Keratinocyte (primary cell): Measurements from ENCODE around the gene WWC1. TPM values are rescaled to one million over a fixed set of nuclear protein-coding genes. Genes with fewer than 3 reads are reported as not detected.

Experiments
- DNase-seq: peaks from one replicate; pipeline ENCODE4 v3.0.0-alpha.2; 2011; ENCODE audit warnings: low read depth, missing footprints, low spot score
- FAIRE-seq: peaks from 2 replicates; lab custom pipeline; 2011; peaks lifted over from hg19 to GRCh38; lab: Jason Lieb, UNC
- H2AFZ ChIP-seq: 2 replicates; pipeline ENCODE4 v1.6.0; 2012; ENCODE audit warnings: low read length, control low read depth, inconsistent platforms; ENCODE audit not compliant: control insufficient read depth
- H3K27ac ChIP-seq: 2 replicates; pipeline ENCODE4 v1.5.1; 2011; ENCODE audit warnings: low read length; ENCODE audit not compliant: control insufficient read depth, insufficient read depth
- H3K27me3 ChIP-seq: 3 replicates; pipeline ENCODE4 v1.6.0; 2011; ENCODE audit warnings: low read length; ENCODE audit not compliant: control insufficient read depth, insufficient read depth; ENCODE audit errors: extremely low read depth
- H3K36me3 ChIP-seq, 2 experiments: 2 replicates in 1 of 2; 3 replicates in 1 of 2; pipeline ENCODE4 v1.5.1; 2011; ENCODE audit warnings: low read length in 2 of 2, mild to moderate bottlenecking in 1 of 2; ENCODE audit not compliant: control insufficient read depth in 2 of 2, insufficient read depth in 2 of 2; ENCODE audit errors: extremely low read depth in 1 of 2
- H3K4me1 ChIP-seq: 3 replicates; pipeline ENCODE4 v1.5.1; 2011; ENCODE audit warnings: low read length; ENCODE audit not compliant: control insufficient read depth, insufficient read depth; ENCODE audit errors: extremely low read depth
- H3K4me2 ChIP-seq: 3 replicates; pipeline ENCODE4 v1.6.0; 2011; ENCODE audit warnings: low read depth, low read length; ENCODE audit not compliant: control insufficient read depth, insufficient read depth; ENCODE audit errors: extremely low read depth
- H3K4me3 ChIP-seq, 3 experiments: fragments of 200-600 bp in 1 of 3; sonication (generic) in 1 of 3; 2 replicates in 2 of 3; 3 replicates in 1 of 3; pipeline ENCODE4 v1.5.1; 2011 to 2016; ENCODE audit warnings: low read length in 3 of 3, mild to moderate bottlenecking in 3 of 3, control low read depth in 2 of 3, inconsistent platforms in 1 of 3, low read depth in 1 of 3, mixed read lengths in 1 of 3, mixed run types in 1 of 3, moderate library complexity in 1 of 3; ENCODE audit not compliant: control insufficient read depth in 2 of 3, insufficient read depth in 2 of 3; ENCODE audit errors: extremely low read depth in 1 of 3
- H3K79me2 ChIP-seq: 2 replicates; pipeline ENCODE4 v1.6.0; 2012; ENCODE audit warnings: low read length; ENCODE audit not compliant: control insufficient read depth, insufficient read depth
- H3K9ac ChIP-seq: 3 replicates; pipeline ENCODE4 v1.6.0; 2011; ENCODE audit warnings: low read length; ENCODE audit not compliant: control insufficient read depth, insufficient read depth; ENCODE audit errors: extremely low read depth
- H3K9me1 ChIP-seq: 3 replicates; pipeline ENCODE4 v1.6.0; 2011; ENCODE audit warnings: low read length; ENCODE audit not compliant: control insufficient read depth, insufficient read depth; ENCODE audit errors: extremely low read depth
- H3K9me3 ChIP-seq: 2 replicates; pipeline ENCODE4 v1.5.1; 2012; ENCODE audit warnings: low read depth, low read length; ENCODE audit not compliant: control insufficient read depth
- H4K20me1 ChIP-seq: 3 replicates; pipeline ENCODE4 v1.6.0; 2011; ENCODE audit warnings: low read length; ENCODE audit not compliant: control insufficient read depth, insufficient read depth; ENCODE audit errors: extremely low read depth
- EZH2 ChIP-seq: IDR thresholded peaks from one replicate; pipeline ENCODE4 v1.6.1; 2012; ENCODE audit warnings: inconsistent platforms, mild to moderate bottlenecking, low read length, moderate library complexity
- dilution Hi-C: fragments of 300-500 bp; cut with MboI; formaldehyde crosslinking; loops from one replicate; pipeline ENCODE4 v1.7.0; 2020; ENCODE audit warnings: low sequenced_read_pairs; ENCODE audit not compliant: extremely low pct_ligation_motif_present
- polyA plus RNA-seq, 5 experiments: library from polyadenylated mRNA; depleted of rRNA in 3 of 5; stranded (reverse) in 3 of 5; stranded (forward) in 1 of 5; unstranded in 1 of 5; fragments of >200 nt; gene quantifications; 1 replicate in 1 of 5; 2 replicates in 3 of 5; 3 replicates in 1 of 5; pipeline versions ENCODE4 v1.2.1 to v1.2.3, GENCODE V29; 2011 to 2012; ENCODE audit warnings: missing spikeins in 2 of 5, low read depth in 1 of 5, low replicate concordance in 1 of 5
- TF ChIP-seq, protein P1 (sequence below), 3 experiments: IDR thresholded peaks in 1 of 3; conservative IDR thresholded peaks in 1 of 3; optimal IDR thresholded peaks in 1 of 3; 2 replicates in 2 of 3; 3 replicates in 1 of 3; pipeline versions ENCODE3 to v1.5.1; 2011; ENCODE audit warnings: low read length in 3 of 3, mild to moderate bottlenecking in 3 of 3, moderate library complexity in 2 of 3, control low read depth in 1 of 3, inconsistent platforms in 1 of 3; ENCODE audit not compliant: insufficient read depth in 2 of 3; ENCODE audit errors: extremely low read depth in 1 of 3

WWC1 gene
- polyA plus RNA-seq, 1 donor (not counting 4 experiments of a cell fraction or from before 2014, with no cell fraction given), result 19.8 TPM

DNA sequence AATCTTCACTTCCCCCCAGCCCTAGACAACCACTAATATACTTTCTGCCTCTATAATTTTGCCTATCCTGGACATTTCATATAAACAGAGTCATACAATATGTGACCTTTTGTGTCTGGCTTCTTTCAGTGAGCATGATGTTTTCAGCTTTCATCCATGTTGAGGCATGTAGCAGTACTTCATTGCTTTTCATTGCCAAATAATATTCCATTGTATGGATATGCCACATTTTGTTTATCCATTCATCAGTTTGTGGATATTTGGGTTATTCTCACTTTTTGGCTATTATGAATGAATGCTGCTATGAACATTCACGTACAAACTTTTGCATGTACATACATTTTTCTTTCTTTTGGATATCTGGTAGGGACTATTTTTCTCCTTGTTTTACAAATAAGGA, 49.0 kb downstream of the WWC1 start:
- Histone ChIP-seq H4K20me1 (no peaks in the 10 kb centered on the region), H2AFZ (no peak overlapping the region), H3K36me3 (peaks cover 0 to 3% of the 10 kb centered on the region in 2 experiments), H3K79me2 (peaks cover 46% of the 10 kb centered on the region), H3K27ac (peak overlapping the region; percentile 19), H3K4me1 (peaks cover 25% of the 10 kb centered on the region), H3K9ac (no peak overlapping the region), H3K27me3 (no peaks in the 10 kb centered on the region), H3K9me1 (peaks cover 2% of the 10 kb centered on the region), H3K4me3 (no peak overlapping the region), H3K4me2 (peak overlapping the region; percentile 39), H3K9me3 (no peaks in the 10 kb centered on the region)
- TF ChIP-seq, protein P1, sequence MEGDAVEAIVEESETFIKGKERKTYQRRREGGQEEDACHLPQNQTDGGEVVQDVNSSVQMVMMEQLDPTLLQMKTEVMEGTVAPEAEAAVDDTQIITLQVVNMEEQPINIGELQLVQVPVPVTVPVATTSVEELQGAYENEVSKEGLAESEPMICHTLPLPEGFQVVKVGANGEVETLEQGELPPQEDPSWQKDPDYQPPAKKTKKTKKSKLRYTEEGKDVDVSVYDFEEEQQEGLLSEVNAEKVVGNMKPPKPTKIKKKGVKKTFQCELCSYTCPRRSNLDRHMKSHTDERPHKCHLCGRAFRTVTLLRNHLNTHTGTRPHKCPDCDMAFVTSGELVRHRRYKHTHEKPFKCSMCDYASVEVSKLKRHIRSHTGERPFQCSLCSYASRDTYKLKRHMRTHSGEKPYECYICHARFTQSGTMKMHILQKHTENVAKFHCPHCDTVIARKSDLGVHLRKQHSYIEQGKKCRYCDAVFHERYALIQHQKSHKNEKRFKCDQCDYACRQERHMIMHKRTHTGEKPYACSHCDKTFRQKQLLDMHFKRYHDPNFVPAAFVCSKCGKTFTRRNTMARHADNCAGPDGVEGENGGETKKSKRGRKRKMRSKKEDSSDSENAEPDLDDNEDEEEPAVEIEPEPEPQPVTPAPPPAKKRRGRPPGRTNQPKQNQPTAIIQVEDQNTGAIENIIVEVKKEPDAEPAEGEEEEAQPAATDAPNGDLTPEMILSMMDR (optimal IDR thresholded peaks at IDR 0.05 in 1 of 3, IDR thresholded peaks at IDR 0.05 in 1 of 3, conservative IDR thresholded peaks at IDR 0.05 in 1 of 3; ENCODE audit: extremely low read depth in 1 of 3, insufficient read depth in 2 of 3, low read length in 3 of 3), result no peak
- TF ChIP-seq EZH2, result no peak
- FAIRE-seq (no peak), DNase-seq (no peak)
- dilution Hi-C loops, result no loop called here

DNA sequence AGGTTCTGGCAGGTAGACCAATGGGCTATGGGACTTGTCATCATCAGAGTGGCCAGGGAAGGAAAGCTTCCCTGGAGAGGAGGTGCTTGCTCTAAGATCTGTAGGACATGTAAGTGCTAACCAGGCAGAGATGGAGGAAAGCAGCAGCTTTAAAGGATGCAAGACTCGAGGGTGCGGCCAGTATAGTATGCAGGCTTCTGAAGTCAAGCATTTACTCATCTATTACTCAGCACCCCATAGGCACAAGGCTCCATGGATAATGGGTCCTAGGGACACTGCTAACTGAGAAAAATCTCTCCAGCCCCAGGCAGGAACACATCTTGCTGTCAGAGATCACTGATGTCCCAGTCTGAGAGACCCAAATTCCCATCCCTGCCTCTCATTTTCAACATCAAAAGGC, 49.7 kb downstream of the WWC1 start:
- peak overlapping the region; percentile 19 for H3K27ac ChIP-seq
- dilution Hi-C loops, result no loop called here
- H3K4me3 ChIP-seq, result no peak overlapping the region
- H3K9me3 ChIP-seq, result no peaks in the 10 kb centered on the region
- peak overlapping the region; percentile 39 for H3K4me2 ChIP-seq
- peaks cover 32% of the 10 kb centered on the region for H3K4me1 ChIP-seq
- H3K9me1 ChIP-seq, result peaks cover 2% of the 10 kb centered on the region
- peaks cover 46% of the 10 kb centered on the region for H3K79me2 ChIP-seq
- no peak for DNase-seq
- H4K20me1 ChIP-seq, result no peaks in the 10 kb centered on the region
- H3K36me3 ChIP-seq, result peaks cover 0 to 3% of the 10 kb centered on the region in 2 experiments
- H3K9ac ChIP-seq, result no peak overlapping the region
- no peaks in the 10 kb centered on the region for H3K27me3 ChIP-seq
- H2AFZ ChIP-seq, result no peak overlapping the region
- FAIRE-seq, result peak; percentile 86
- no peak for TF ChIP-seq EZH2
- TF ChIP-seq, protein P1 (optimal IDR thresholded peaks at IDR 0.05 in 1 of 3, IDR thresholded peaks at IDR 0.05 in 1 of 3, conservative IDR thresholded peaks at IDR 0.05 in 1 of 3; ENCODE audit: extremely low read depth in 1 of 3, insufficient read depth in 2 of 3, low read length in 3 of 3), result no peak
